ENCODE results near the gene SOD2. TPM values are rescaled to one million over a fixed set of nuclear protein-coding genes. Genes with fewer than 3 reads are reported as not detected.

The SOD2 gene
- total and polyA plus RNA-seq, 2 of the 13 experiments (the other 11 are each of a cell fraction or from before 2014, with no cell fraction given) = 304 to 309 TPM

GRCh38 chr6:159692303-159693127 lies 526 bp downstream of the SOD2 start (continued):
- TF ChIP-seq FIP1L1 (IDR thresholded peaks at IDR 0.05; ENCODE audit: borderline replicate concordance, insufficient read depth, low read depth, low read length) = no peak
- peak; percentile 58; the same call in 1 of the 2 replicates for TF ChIP-seq ZNF30 (CRISPR knock-in tag; IDR thresholded peaks at IDR 0.05)
- no peak for TF ChIP-seq ERF (CRISPR knock-in tag; IDR thresholded peaks at IDR 0.05)
- no peak for TF ChIP-seq FOXK1 (CRISPR knock-in tag; IDR thresholded peaks at IDR 0.05; ENCODE audit: borderline replicate concordance, low read depth)
- TF ChIP-seq SRF (IDR thresholded peaks at IDR 0.05; ENCODE audit: low read depth, low read length) = no peak

GRCh38 chr6:159691963-159692287 lies 1.1 kb downstream of the SOD2 start:
- 2% methylated on average over 7 of the region's 7 CpGs for WGBS (ENCODE audit: low lambda C conversion rate)
- intact Hi-C loops (cut with micrococcal nuclease; ENCODE audit: unreplicated experiment) = loop anchor here (1.0 to 2.0 kb wide), 3 partner anchors 28 to 161 kb away; partner anchors contain the start of gene MRPL18
- Histone ChIP-seq H3K4me3 (replicated peaks in 1 of 3; ENCODE audit: insufficient read depth in 1 of 3, low read depth in 2 of 3, low read length in 3 of 3) (peak overlapping the region; percentile 75 to 97 (median 90)), H4K20me1 (ENCODE audit: insufficient read depth, low read length) (peaks cover 10% of the 10 kb centered on the region), H3K9ac (ENCODE audit: insufficient read depth, low read depth, low read length) (peak overlapping the region; percentile 92), H3K4me1 (ENCODE audit: insufficient read depth, low read length) (peaks cover 58% of the 10 kb centered on the region), H3K79me2 (ENCODE audit: insufficient read depth, low read length) (peaks cover 59% of the 10 kb centered on the region), H3K4me2 (ENCODE audit: low read depth, low read length) (peak overlapping the region; percentile 84), H3K9me3 (ENCODE audit: low read length) (no peaks in the 10 kb centered on the region), H3K36me3 (replicated peaks in 1 of 2; ENCODE audit: control insufficient read depth in 1 of 2, insufficient read depth in 2 of 2, low read length in 2 of 2) (peaks cover 10 to 26% of the 10 kb centered on the region in 2 experiments), H3K27me3 (ENCODE audit: control insufficient read depth in 1 of 2, insufficient read depth in 2 of 2, low read length in 2 of 2) (no peaks in the 10 kb centered on the region; a peak in 1 of 5 replicates), H2AFZ (ENCODE audit: low read length) (no peak overlapping the region), H3K27ac (ENCODE audit: extremely low read length, insufficient read depth, low read length) (peak overlapping the region; percentile 94)
- DNase-seq (ENCODE audit: low spot score) (peak; percentile 34), ATAC-seq (peak; percentile 3; the same call in 2 of the 3 replicates), FAIRE-seq (no peak)
- BruUV-seq (replicated peaks) = TSS peak; percentile 59
- in situ Hi-C loops (cut with HindIII; ENCODE audit: extremely low pct_ligation_motif_present, low pct_unique_long_range_greater_than_20kb) = loop anchor here (5.0 to 10.0 kb wide), 4 partner anchors 35 to 283 kb away; partner anchors contain the start of genes ACAT2, MRPL18 and WTAP
- POLR2A ChIA-PET = interaction anchor here (1.0 to 5.9 kb wide), 12 partner anchors 10 to 288 kb away, joined by 3 to 144 read pairs (median 6); partner anchors contain the start of genes ACAT2, MRPL18, TCP1 and WTAP
- CTCF ChIA-PET (ENCODE audit: low intra/inter-chr PET ratio, low total read pairs) = interaction anchor here (0.6 kb wide), 1 partner anchor 692 kb away, joined by 3 read pairs; no protein-coding TSS in a partner anchor
- TF ChIP-seq HDAC1 (CRISPR knock-in tag; IDR thresholded peaks at IDR 0.05) (peak; percentile 34; the same call in 1 of the 2 replicates), AFF4 (CRISPR knock-in tag; IDR thresholded peaks at IDR 0.05) (peak; percentile 89), ZNF580 (CRISPR knock-in tag; IDR thresholded peaks at IDR 0.05; ENCODE audit: borderline replicate concordance, low read depth) (0 out of 2 replicates have a peak, but pooled peaks have one; percentile 10), RXRA (CRISPR knock-in tag; IDR thresholded peaks at IDR 0.05) (peak; percentile 17; the same call in 1 of the 2 replicates), HDAC2 (CRISPR knock-in tag; IDR thresholded peaks at IDR 0.05) (peak; percentile 12; the same call in 1 of the 2 replicates), CSRNP1 (CRISPR knock-in tag; IDR thresholded peaks at IDR 0.05) (0 out of 2 replicates have a peak, but pooled peaks have one; percentile 39), KLF9 (CRISPR knock-in tag; IDR thresholded peaks at IDR 0.05; ENCODE audit: low read depth) (no peak), TCF12 (IDR thresholded peaks at IDR 0.05) (no peak), TCF12 (CRISPR knock-in tag; IDR thresholded peaks at IDR 0.05) (no peak), SATB2 (CRISPR knock-in tag; IDR thresholded peaks at IDR 0.05) (0 out of 2 replicates have a peak, but pooled peaks have one; percentile 8), FOXK1 (CRISPR knock-in tag; IDR thresholded peaks at IDR 0.05; ENCODE audit: borderline replicate concordance, low read depth) (0 out of 2 replicates have a peak, but pooled peaks have one; percentile 18), KDM4B (CRISPR knock-in tag; IDR thresholded peaks at IDR 0.05) (no peak), ZNF572 (CRISPR knock-in tag; IDR thresholded peaks at IDR 0.05) (peak; percentile 59; the same call in 1 of the 2 replicates)
